HepG2 (cell line): ENCODE measurements around the gene FAM221B. TPM values are rescaled to one million over a fixed set of nuclear protein-coding genes. Genes with fewer than 3 reads are reported as not detected.

ENCODE experiments used
- ATAC-seq: fragments of 200-7000 bp; cut with Tn5 transposase; 3 replicates; pipeline ENCODE4 v1.9.1; 2020; ENCODE audit warnings: mild to moderate bottlenecking, moderate library complexity
- BruUV-seq: library from RNA; stranded (reverse); fragments of 400-500 nt; replicated peaks from 2 replicates; lab custom pipeline; 2021; lab: Mats Ljungman, UMichigan
- CTCF ChIA-PET: fragments of 300-600 bp; formaldehyde crosslinking; extraction: SDS; loops from one replicate; lab custom pipeline; 2021; ENCODE audit warnings: low total read pairs, inconsistent platforms, low intra/inter-chr PET ratio; lab: Yijun Ruan, JAX
- POLR2A ChIA-PET: fragments of 350-600 bp; sonication (Branson Sonifier 250); formaldehyde crosslinking; loops from one replicate; lab custom pipeline; 2020; ENCODE audit warnings: antibody characterized with exemption, inconsistent platforms; lab: Yijun Ruan, JAX
- DNase-seq: peaks from one replicate; pipeline ENCODE4 v3.0.0-alpha.2; 2015; ENCODE audit warnings: low spot score
- FAIRE-seq: peaks from 3 replicates; lab custom pipeline; 2011; peaks lifted over from hg19 to GRCh38; lab: Jason Lieb, UNC
- H2AFZ ChIP-seq: one replicate; pipeline ENCODE4 v1.6.1; 2011; ENCODE audit warnings: low read length, inconsistent platforms
- H3K27ac ChIP-seq: fragments of 300-600 bp; 3 replicates; pipeline ENCODE4 v1.8.0; 2011; ENCODE audit warnings: mixed run types, mild to moderate bottlenecking, mixed read lengths, low read length, inconsistent platforms; ENCODE audit not compliant: insufficient read depth; ENCODE audit errors: extremely low read length
- H3K27me3 ChIP-seq, 2 experiments: fragments of 200-600 bp in 1 of 2; 2 replicates in 1 of 2; 3 replicates in 1 of 2; pipeline versions ENCODE4 v1.6.0 to v1.8.0; 2011; ENCODE audit warnings: low read length in 2 of 2, mild to moderate bottlenecking in 2 of 2, moderate library complexity in 2 of 2, inconsistent platforms in 1 of 2; ENCODE audit not compliant: insufficient read depth in 2 of 2, control insufficient read depth in 1 of 2
- H3K36me3 ChIP-seq, 2 experiments: fragments of 200-600 bp in 1 of 2; replicated peaks in 1 of 2; 2 replicates in 1 of 2; 3 replicates in 1 of 2; pipeline versions ENCODE4 v1.5.1 to v1.8.0; 2011; ENCODE audit warnings: low read length in 2 of 2, inconsistent platforms in 1 of 2; ENCODE audit not compliant: insufficient read depth in 2 of 2, control insufficient read depth in 1 of 2
- H3K4me1 ChIP-seq: 2 replicates; pipeline ENCODE4 v1.5.1; 2012; ENCODE audit warnings: low read length, inconsistent platforms; ENCODE audit not compliant: insufficient read depth
- H3K4me2 ChIP-seq: 2 replicates; pipeline ENCODE4 v1.6.0; 2011; ENCODE audit warnings: low read depth, low read length, inconsistent platforms
- H3K4me3 ChIP-seq, 3 experiments: fragments of 200-600 bp in 1 of 3; sonication (generic), shearing (Covaris generic) in 1 of 3; replicated peaks in 1 of 3; 2 replicates each; pipeline ENCODE4 v1.5.1; 2011 to 2016; ENCODE audit warnings: low read length in 3 of 3, inconsistent platforms in 2 of 3, low read depth in 2 of 3, mild to moderate bottlenecking in 2 of 3, control low read depth in 1 of 3, mixed read lengths in 1 of 3; ENCODE audit not compliant: insufficient read depth in 1 of 3
- H3K79me2 ChIP-seq: one replicate; pipeline ENCODE4 v1.6.1; 2011; ENCODE audit warnings: low read length, inconsistent platforms; ENCODE audit not compliant: insufficient read depth
- H3K9ac ChIP-seq: 2 replicates; pipeline ENCODE4 v1.6.0; 2011; ENCODE audit warnings: mild to moderate bottlenecking, low read depth, low read length, inconsistent platforms; ENCODE audit not compliant: insufficient read depth
- H3K9me3 ChIP-seq: 2 replicates; pipeline ENCODE4 v1.5.1; 2012; ENCODE audit warnings: mild to moderate bottlenecking, low read length
- H4K20me1 ChIP-seq: 2 replicates; pipeline ENCODE4 v1.6.0; 2011; ENCODE audit warnings: inconsistent platforms, mild to moderate bottlenecking, low read length, moderate library complexity; ENCODE audit not compliant: insufficient read depth
- CC2D1A ChIP-seq: sonication (generic); formaldehyde crosslinking; IDR thresholded peaks from 2 replicates; pipeline ENCODE4 v1.8.1; 2023; ENCODE audit warnings: mild to moderate bottlenecking, missing genetic modification reagents
- DNMT3B ChIP-seq: conservative IDR thresholded peaks from 2 replicates; pipeline ENCODE4 v1.6.1; 2016; ENCODE audit warnings: missing biosample characterization, control low read depth
- FOXA1 ChIP-seq, 2 experiments: fragments of 450-650 bp in 1 of 2; sonication (generic) in 1 of 2; formaldehyde crosslinking in 1 of 2; IDR thresholded peaks; 2 replicates each; pipeline versions ENCODE4 v1.4.0 to v1.6.1; 2016 to 2020; ENCODE audit warnings: missing genetic modification reagents in 1 of 2
- KDM6A ChIP-seq: IDR thresholded peaks from 2 replicates; pipeline ENCODE4 v1.6.1; 2016; ENCODE audit warnings: low read depth
- KLF15 ChIP-seq: sonication (generic); formaldehyde crosslinking; IDR thresholded peaks from 2 replicates; pipeline ENCODE4 v1.8.1; 2023; ENCODE audit warnings: borderline replicate concordance, mild to moderate bottlenecking, inconsistent platforms, missing genetic modification reagents, mixed read lengths
- KLF6 ChIP-seq: IDR thresholded peaks from 2 replicates; pipeline ENCODE4 v1.8.0; 2016; ENCODE audit warnings: missing biosample characterization, missing genetic modification reagents
- MXD4 ChIP-seq: IDR thresholded peaks from 2 replicates; pipeline ENCODE4 v1.6.1; 2016; ENCODE audit warnings: mild to moderate bottlenecking, missing biosample characterization, missing genetic modification reagents
- NFIC ChIP-seq: IDR thresholded peaks from 2 replicates; pipeline ENCODE4 v1.6.1; 2012; ENCODE audit warnings: mild to moderate bottlenecking, low read length, inconsistent platforms
- PITX1 ChIP-seq: sonication (generic); formaldehyde crosslinking; IDR thresholded peaks from 2 replicates; pipeline ENCODE4 v1.5.1; 2020; ENCODE audit warnings: mild to moderate bottlenecking, missing genetic modification reagents
- SIX1 ChIP-seq: sonication (generic); formaldehyde crosslinking; IDR thresholded peaks from 2 replicates; pipeline ENCODE4 v1.4.0; 2020; ENCODE audit warnings: missing genetic modification reagents, borderline replicate concordance
- ZMAT3 ChIP-seq: sonication (generic); formaldehyde crosslinking; conservative IDR thresholded peaks from 2 replicates; pipeline ENCODE4 v1.7.0; 2021; ENCODE audit warnings: missing genetic modification reagents
- ZNF17 ChIP-seq: sonication (generic); formaldehyde crosslinking; IDR thresholded peaks from 2 replicates; pipeline ENCODE4 v1.5.0; 2020; ENCODE audit warnings: mild to moderate bottlenecking, missing genetic modification reagents
- WGBS: methylation state at CpG from one replicate; pipeline ENCODE4 v1.1.6; 2017; ENCODE audit warnings: low lambda C conversion rate; 5-methylcytosine and 5-hydroxymethylcytosine counted together
- in situ Hi-C: cut with HindIII; loops from 2 replicates; pipeline ENCODE4 v1.10.0; 2017; ENCODE audit warnings: low pct_unique_long_range_greater_than_20kb; ENCODE audit not compliant: extremely low pct_ligation_motif_present
- intact Hi-C: fragments of 100-400 bp; cut with micrococcal nuclease; formaldehyde crosslinking; loops from one replicate; pipeline ENCODE4 v1.10.0; 2022; ENCODE audit not compliant: unreplicated experiment
- polyA plus RNA-seq, 8 experiments: library from polyadenylated mRNA; depleted of rRNA in 3 of 8; stranded (reverse) in 7 of 8; unstranded in 1 of 8; fragments of >200 nt; fragmentation: Illumina TruSeq in 4 of 8; extraction: Trizol in 4 of 8; gene quantifications; 2 replicates each; pipeline versions ENCODE4 v1.2.1 to v1.2.3, GENCODE V29; 2011 to 2016; ENCODE audit warnings: low read depth in 4 of 8, missing spikeins in 1 of 8, mixed read lengths in 1 of 8; ENCODE audit not compliant: insufficient read depth in 1 of 8
- total RNA-seq, 5 experiments: library from RNA; depleted of rRNA; stranded (reverse); fragments of >200 nt; fragmentation: Illumina TruSeq; extraction: Trizol; gene quantifications; 2 replicates each; pipeline ENCODE4 v1.2.3, GENCODE V29; 2016; ENCODE audit warnings: low read depth in 1 of 5
- TF ChIP-seq, protein P1 (sequence below): sonication (generic); formaldehyde crosslinking; IDR thresholded peaks from 2 replicates; pipeline ENCODE4 v1.5.0; 2020; ENCODE audit warnings: missing genetic modification reagents
- TF ChIP-seq, protein P2 (sequence below): sonication (generic); formaldehyde crosslinking; conservative IDR thresholded peaks from 2 replicates; pipeline ENCODE4 v1.4.0; 2020; ENCODE audit warnings: mild to moderate bottlenecking, missing genetic modification reagents, moderate library complexity
- TF ChIP-seq, protein P3 (sequence below): sonication (generic); formaldehyde crosslinking; IDR thresholded peaks from 2 replicates; pipeline ENCODE4 v1.5.1; 2020; ENCODE audit warnings: mild to moderate bottlenecking, missing genetic modification reagents, moderate library complexity

Gene FAM221B
- total and polyA plus RNA-seq, 2 of the 13 experiments (the other 11 are each of a cell fraction or from before 2014, with no cell fraction given), result not detected

- Histone ChIP-seq H3K36me3 (no peaks in the 10 kb centered on the region), H3K9ac (no peak overlapping the region), H3K4me3 (no peak overlapping the region), H2AFZ (no peak overlapping the region), H3K4me1 (peaks cover 50% of the 10 kb centered on the region), H3K27me3 (no peaks in the 10 kb centered on the region), H3K27ac (peak overlapping the region; percentile 21), H3K9me3 (no peaks in the 10 kb centered on the region), H3K4me2 (peak overlapping the region; percentile 32; the same call in 1 of the 2 replicates), H3K79me2 (peaks cover 7% of the 10 kb centered on the region), H4K20me1 (no peaks in the 10 kb centered on the region)
- intact Hi-C loops, result no loop called here
- in situ Hi-C loops, result no loop called here
- FAIRE-seq, result peak; percentile 73
- ATAC-seq, result peak; percentile 35; the same call in 2 of the 3 replicates
- no TSS peak for BruUV-seq
- WGBS, result 14% methylated on average over 1 of the region's 1 CpG
- POLR2A ChIA-PET, result interaction anchor here (0.7 to 2.3 kb wide), 6 partner anchors 12 to 43 kb away, joined by 3 to 7 read pairs (median 4); partner anchors contain the start of genes CREB3, GBA2, HINT2 and RGP1
- DNase-seq, result peak; percentile 64
- CTCF ChIA-PET, result no interaction called here
- TF ChIP-seq, protein P1, sequence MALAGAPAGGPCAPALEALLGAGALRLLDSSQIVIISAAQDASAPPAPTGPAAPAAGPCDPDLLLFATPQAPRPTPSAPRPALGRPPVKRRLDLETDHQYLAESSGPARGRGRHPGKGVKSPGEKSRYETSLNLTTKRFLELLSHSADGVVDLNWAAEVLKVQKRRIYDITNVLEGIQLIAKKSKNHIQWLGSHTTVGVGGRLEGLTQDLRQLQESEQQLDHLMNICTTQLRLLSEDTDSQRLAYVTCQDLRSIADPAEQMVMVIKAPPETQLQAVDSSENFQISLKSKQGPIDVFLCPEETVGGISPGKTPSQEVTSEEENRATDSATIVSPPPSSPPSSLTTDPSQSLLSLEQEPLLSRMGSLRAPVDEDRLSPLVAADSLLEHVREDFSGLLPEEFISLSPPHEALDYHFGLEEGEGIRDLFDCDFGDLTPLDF, result no peak
- no peak for TF ChIP-seq ZNF17
- no peak for TF ChIP-seq SIX1 (CRISPR knock-in tag)
- TF ChIP-seq PITX1, result no peak
- no peak for TF ChIP-seq KLF15 (CRISPR knock-in tag)
- TF ChIP-seq, protein P2, sequence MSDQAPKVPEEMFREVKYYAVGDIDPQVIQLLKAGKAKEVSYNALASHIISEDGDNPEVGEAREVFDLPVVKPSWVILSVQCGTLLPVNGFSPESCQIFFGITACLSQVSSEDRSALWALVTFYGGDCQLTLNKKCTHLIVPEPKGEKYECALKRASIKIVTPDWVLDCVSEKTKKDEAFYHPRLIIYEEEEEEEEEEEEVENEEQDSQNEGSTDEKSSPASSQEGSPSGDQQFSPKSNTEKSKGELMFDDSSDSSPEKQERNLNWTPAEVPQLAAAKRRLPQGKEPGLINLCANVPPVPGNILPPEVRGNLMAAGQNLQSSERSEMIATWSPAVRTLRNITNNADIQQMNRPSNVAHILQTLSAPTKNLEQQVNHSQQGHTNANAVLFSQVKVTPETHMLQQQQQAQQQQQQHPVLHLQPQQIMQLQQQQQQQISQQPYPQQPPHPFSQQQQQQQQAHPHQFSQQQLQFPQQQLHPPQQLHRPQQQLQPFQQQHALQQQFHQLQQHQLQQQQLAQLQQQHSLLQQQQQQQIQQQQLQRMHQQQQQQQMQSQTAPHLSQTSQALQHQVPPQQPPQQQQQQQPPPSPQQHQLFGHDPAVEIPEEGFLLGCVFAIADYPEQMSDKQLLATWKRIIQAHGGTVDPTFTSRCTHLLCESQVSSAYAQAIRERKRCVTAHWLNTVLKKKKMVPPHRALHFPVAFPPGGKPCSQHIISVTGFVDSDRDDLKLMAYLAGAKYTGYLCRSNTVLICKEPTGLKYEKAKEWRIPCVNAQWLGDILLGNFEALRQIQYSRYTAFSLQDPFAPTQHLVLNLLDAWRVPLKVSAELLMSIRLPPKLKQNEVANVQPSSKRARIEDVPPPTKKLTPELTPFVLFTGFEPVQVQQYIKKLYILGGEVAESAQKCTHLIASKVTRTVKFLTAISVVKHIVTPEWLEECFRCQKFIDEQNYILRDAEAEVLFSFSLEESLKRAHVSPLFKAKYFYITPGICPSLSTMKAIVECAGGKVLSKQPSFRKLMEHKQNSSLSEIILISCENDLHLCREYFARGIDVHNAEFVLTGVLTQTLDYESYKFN (CRISPR knock-in tag), result 0 out of 2 replicates have a peak, but pooled peaks have one; percentile 16
- TF ChIP-seq MXD4, result no peak
- TF ChIP-seq FOXA1 (IDR thresholded peaks at IDR 0.05), result no peak
- peak; percentile 54; the same call in 1 of the 2 replicates for TF ChIP-seq FOXA1 (CRISPR knock-in tag; IDR thresholded peaks at IDR 0.05)
- no peak for TF ChIP-seq KDM6A (CRISPR knock-in tag)
- peak; percentile 20; the same call in 1 of the 2 replicates for TF ChIP-seq NFIC
- TF ChIP-seq DNMT3B (CRISPR knock-in tag), result no peak
- no peak for TF ChIP-seq CC2D1A (CRISPR knock-in tag)
- TF ChIP-seq, protein P3, sequence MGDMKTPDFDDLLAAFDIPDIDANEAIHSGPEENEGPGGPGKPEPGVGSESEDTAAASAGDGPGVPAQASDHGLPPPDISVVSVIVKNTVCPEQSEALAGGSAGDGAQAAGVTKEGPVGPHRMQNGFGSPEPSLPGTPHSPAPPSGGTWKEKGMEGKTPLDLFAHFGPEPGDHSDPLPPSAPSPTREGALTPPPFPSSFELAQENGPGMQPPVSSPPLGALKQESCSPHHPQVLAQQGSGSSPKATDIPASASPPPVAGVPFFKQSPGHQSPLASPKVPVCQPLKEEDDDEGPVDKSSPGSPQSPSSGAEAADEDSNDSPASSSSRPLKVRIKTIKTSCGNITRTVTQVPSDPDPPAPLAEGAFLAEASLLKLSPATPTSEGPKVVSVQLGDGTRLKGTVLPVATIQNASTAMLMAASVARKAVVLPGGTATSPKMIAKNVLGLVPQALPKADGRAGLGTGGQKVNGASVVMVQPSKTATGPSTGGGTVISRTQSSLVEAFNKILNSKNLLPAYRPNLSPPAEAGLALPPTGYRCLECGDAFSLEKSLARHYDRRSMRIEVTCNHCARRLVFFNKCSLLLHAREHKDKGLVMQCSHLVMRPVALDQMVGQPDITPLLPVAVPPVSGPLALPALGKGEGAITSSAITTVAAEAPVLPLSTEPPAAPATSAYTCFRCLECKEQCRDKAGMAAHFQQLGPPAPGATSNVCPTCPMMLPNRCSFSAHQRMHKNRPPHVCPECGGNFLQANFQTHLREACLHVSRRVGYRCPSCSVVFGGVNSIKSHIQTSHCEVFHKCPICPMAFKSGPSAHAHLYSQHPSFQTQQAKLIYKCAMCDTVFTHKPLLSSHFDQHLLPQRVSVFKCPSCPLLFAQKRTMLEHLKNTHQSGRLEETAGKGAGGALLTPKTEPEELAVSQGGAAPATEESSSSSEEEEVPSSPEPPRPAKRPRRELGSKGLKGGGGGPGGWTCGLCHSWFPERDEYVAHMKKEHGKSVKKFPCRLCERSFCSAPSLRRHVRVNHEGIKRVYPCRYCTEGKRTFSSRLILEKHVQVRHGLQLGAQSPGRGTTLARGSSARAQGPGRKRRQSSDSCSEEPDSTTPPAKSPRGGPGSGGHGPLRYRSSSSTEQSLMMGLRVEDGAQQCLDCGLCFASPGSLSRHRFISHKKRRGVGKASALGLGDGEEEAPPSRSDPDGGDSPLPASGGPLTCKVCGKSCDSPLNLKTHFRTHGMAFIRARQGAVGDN (CRISPR knock-in tag), result no peak
- TF ChIP-seq ZMAT3 (CRISPR knock-in tag), result no peak
- TF ChIP-seq KLF6, result no peak
Measured at GRCh38 chr9:35771534-35771933, 57.0 kb downstream of the FAM221B start.
